Adipocyte (in vitro differentiated cells): ENCODE results near the gene ETFB.
"Not testable (repeated sequence)": the region's sequence is repeated elsewhere in the genome, so short reads cannot be mapped to it uniquely, and the experiment has no call there.

Experiments
- DNase-seq: peaks from one replicate; pipeline ENCODE4 v3.0.0-alpha.2; 2015; ENCODE audit warnings: low read depth
- H3K27me3 ChIP-seq: replicated peaks from 2 replicates; pipeline ENCODE4 v1.7.0; 2013; ENCODE audit warnings: mild to moderate bottlenecking, low read length, moderate library complexity; ENCODE audit not compliant: control insufficient read depth, insufficient read depth
- H3K36me3 ChIP-seq: 2 replicates; pipeline ENCODE4 v1.7.0; 2013; ENCODE audit warnings: low read length, mild to moderate bottlenecking, moderate library complexity; ENCODE audit not compliant: control insufficient read depth, insufficient read depth, severe bottlenecking
- H3K4me1 ChIP-seq: 2 replicates; pipeline ENCODE4 v1.7.0; 2013; ENCODE audit warnings: mild to moderate bottlenecking, low read length, moderate library complexity; ENCODE audit not compliant: control insufficient read depth, insufficient read depth
- H3K4me3 ChIP-seq: 2 replicates; pipeline ENCODE4 v1.7.0; 2013; ENCODE audit warnings: mild to moderate bottlenecking, low read length, moderate library complexity
- H3K9ac ChIP-seq: 2 replicates; pipeline ENCODE4 v1.7.0; 2013; ENCODE audit warnings: mild to moderate bottlenecking, low read length, moderate library complexity
- H3K9me3 ChIP-seq: 2 replicates; pipeline ENCODE4 v1.7.0; 2013; ENCODE audit warnings: mild to moderate bottlenecking, low read length, moderate library complexity; ENCODE audit not compliant: control insufficient read depth

ETFB gene

DNA sequence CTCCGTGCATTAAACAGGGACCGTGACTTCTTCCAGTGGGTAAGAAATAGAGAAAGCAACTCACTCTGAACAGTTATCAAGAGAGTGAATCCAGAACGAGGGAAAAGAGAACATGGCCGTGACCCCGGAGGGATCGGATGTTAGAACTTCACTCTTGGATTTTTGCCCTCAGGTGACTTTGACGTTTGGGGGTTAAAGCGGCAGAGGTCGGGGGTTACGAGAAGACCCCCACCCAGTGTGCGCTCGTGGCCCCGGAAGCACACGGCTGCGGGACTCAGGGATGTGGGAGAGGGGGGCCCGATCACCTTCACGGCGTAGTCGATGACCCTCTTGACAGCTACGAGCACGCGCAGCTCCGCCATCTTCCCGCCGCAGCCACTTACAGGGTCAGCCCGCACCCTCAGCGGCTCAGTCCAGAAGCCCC lies at the start of gene ETFB:
Gene ETFB (minus strand): TSS at position 424 of the 424 bp plus-strand sequence. CDS start 62 bp downstream, at position 362.
- Histone ChIP-seq H3K9ac (peak within 1 kb of the TSS; percentile 100), H3K4me1 (peaks cover 32% of the 10 kb centered on the region), H3K36me3 (no peaks in the 10 kb centered on the region), H3K27me3 (no peaks in the 10 kb centered on the region), H3K9me3 (no peaks in the 10 kb centered on the region), H3K4me3 (peak within 1 kb of the TSS; percentile 100)
- DNase-seq: no peak

- no peaks in the 10 kb centered on the region for H3K9me3 ChIP-seq
- H3K36me3 ChIP-seq: no peaks in the 10 kb centered on the region
- H3K27me3 ChIP-seq: peaks cover 29% of the 10 kb centered on the region
- H3K4me1 ChIP-seq: no peaks in the 10 kb centered on the region
- H3K9ac ChIP-seq: no peak overlapping the region
- DNase-seq: no peak
- no peak overlapping the region for H3K4me3 ChIP-seq
Measured at GRCh38 chr19:51415187-51415586, 49.0 kb upstream of the ETFB start.

DNA sequence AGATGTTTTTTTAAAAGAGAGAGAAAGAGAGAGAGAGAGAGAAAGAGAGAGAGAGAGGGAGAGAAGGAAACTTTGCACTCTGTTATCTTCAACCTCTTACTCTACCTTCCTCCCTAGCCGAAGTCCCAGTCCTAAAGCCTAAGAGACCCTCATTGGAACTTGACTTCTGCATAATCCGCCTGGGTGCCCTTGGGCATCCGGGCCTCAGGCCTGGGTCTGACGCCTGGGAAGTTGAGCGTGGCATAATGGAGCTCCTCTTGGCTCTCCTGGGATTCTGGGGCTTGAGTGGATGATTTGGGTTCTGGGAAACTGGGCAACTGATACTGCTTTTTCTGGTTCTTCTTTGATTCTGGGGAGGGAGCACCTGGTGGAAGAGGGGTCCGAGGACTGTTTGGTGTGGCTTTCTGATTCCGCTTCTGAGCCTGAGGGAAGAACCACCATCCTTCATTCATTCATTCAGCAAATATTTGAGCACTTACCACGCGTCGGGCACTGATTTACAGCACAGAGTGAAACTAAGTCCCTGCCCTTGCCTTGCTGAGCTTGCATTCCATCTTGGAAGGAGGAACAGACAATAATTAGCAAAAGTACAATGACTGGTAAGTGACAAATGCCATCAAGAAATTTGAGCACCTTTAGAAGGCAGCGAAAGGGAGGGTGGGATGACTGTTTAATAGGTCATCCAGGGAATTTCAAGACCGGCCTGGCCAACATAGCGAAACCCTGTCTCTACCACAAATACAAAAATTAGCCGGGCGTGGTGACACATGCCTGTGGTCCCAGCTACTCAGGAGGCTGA lies 45.0 kb upstream of the ETFB start:
- peaks cover 26% of the 10 kb centered on the region for H3K27me3 ChIP-seq
- H3K4me1 ChIP-seq: no peaks in the 10 kb centered on the region
- H3K9me3 ChIP-seq: no peaks in the 10 kb centered on the region

DNA sequence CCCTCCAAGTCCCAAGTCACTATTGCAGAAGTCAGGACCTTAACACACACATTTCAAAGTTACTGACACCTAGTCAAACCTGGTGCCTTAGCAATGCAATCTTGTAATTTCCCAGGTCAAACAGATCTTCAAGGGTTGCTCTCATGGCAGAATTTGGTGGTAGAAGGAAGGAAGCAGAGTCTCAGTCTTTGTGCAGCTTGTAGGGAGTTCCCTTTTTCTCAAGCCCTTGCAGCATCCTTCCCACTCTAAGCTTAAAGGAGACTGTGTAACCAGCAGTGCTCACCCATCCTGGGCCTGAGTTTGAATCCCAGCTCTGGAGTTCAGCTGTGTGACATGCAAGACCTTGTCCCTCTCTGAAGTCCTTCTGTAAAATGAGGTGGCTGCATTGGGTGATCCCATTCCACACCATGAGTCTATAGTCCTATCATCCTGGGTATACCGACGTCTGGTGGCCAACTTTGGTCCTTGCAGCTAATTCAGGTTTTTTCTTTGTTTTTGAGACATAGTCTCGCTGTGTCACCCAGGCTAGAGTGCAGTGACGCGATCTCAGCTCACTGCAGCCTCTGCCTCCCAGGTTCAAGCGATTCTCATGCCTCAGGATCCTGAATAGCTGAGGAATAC lies 41.4 kb upstream of the ETFB start:
- Histone ChIP-seq H3K4me1 (no peaks in the 10 kb centered on the region), H3K27me3 (peaks cover 6% of the 10 kb centered on the region), H3K9me3 (no peaks in the 10 kb centered on the region), H3K9ac (no peak overlapping the region), H3K4me3 (no peak overlapping the region), H3K36me3 (no peaks in the 10 kb centered on the region)
- DNase-seq: peak; percentile 11

More for the DNA sequence above, 45.0 kb upstream of the ETFB start:
- DNase-seq: no peak
- no peaks in the 10 kb centered on the region for H3K36me3 ChIP-seq
- H3K4me3 ChIP-seq: no peak overlapping the region
- H3K9ac ChIP-seq: no peak overlapping the region

GRCh38 chr19:51402117-51402516 lies 35.9 kb upstream of the ETFB start:
- Histone ChIP-seq H3K27me3 (no peaks in the 10 kb centered on the region), H3K9me3 (peaks cover 11% of the 10 kb centered on the region), H3K4me3 (no peak overlapping the region), H3K36me3 (no peaks in the 10 kb centered on the region), H3K9ac (no peak overlapping the region), H3K4me1 (no peaks in the 10 kb centered on the region)
- no peak for DNase-seq

GRCh38 chr19:51399936-51400335 lies 33.7 kb upstream of the ETFB start:
- not testable (repeated sequence) for H3K4me3 ChIP-seq, H3K36me3 ChIP-seq, H3K9ac ChIP-seq, H3K4me1 ChIP-seq, H3K27me3 ChIP-seq
- peaks cover 11% of the 10 kb centered on the region for H3K9me3 ChIP-seq
- DNase-seq: peak; percentile 25

DNA sequence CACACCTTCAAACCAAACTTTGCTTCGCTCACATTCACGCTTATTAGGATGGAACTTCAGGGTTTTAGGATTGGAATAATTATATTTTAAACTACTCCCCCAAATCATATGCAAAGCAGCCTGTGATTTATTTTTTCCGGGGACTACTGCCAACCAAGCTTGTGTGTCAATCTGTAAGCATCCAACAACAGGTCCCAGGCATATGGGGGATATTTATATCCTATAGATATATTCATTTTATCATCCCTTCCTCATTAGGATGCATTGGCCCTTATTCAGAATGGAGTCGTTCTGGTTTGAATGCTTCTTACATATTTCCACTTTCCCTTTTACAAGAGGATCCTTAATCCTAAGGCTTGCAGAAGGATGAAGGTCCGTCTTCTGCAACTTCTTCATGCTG lies 33.0 kb upstream of the ETFB start:
- DNase-seq: no peak
- H3K9ac ChIP-seq: no peak overlapping the region
- peaks cover 11% of the 10 kb centered on the region for H3K9me3 ChIP-seq
- H3K4me3 ChIP-seq: no peak overlapping the region
- peaks cover 4% of the 10 kb centered on the region for H3K4me1 ChIP-seq
- H3K36me3 ChIP-seq: no peaks in the 10 kb centered on the region
- no peaks in the 10 kb centered on the region for H3K27me3 ChIP-seq

- no peak overlapping the region for H3K4me3 ChIP-seq
- no peaks in the 10 kb centered on the region for H3K36me3 ChIP-seq
- H3K27me3 ChIP-seq: no peaks in the 10 kb centered on the region
- DNase-seq: peak; percentile 80
- H3K9ac ChIP-seq: no peak overlapping the region
- H3K4me1 ChIP-seq: peaks cover 8% of the 10 kb centered on the region
- H3K9me3 ChIP-seq: peaks cover 11% of the 10 kb centered on the region
Measured at GRCh38 chr19:51398096-51398704, 32.0 kb upstream of the ETFB start.

- H3K4me3 ChIP-seq, H3K27me3 ChIP-seq, H3K9ac ChIP-seq, H3K36me3 ChIP-seq, H3K4me1 ChIP-seq, H3K9me3 ChIP-seq: not testable (repeated sequence)
- peak; percentile 41 for DNase-seq
Measured at GRCh38 chr19:51397453-51397852, 31.3 kb upstream of the ETFB start.

DNA sequence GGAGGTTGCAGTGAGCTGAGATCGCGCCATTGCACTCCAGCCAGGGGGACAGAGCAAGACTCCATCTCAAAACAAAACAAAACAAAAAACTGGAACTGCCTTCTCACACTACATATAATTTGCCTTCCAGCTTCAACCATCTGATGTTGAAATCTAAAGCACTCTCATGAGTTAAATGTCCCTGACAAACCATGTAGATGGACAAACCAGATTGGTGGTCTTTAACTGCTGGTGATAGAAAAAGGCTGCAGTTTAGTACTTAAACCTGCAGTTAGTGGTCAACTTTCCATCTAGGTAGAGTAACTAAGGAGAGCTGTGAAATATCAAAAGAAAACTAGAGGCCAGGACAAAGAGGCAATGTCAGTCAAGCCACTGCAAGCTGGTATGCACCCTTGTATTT lies 30.0 kb upstream of the ETFB start:
- Histone ChIP-seq H3K9ac (no peak overlapping the region), H3K4me1 (peaks cover 8% of the 10 kb centered on the region)
- no peak for DNase-seq

GRCh38 chr19:51394050-51394836 lies 28.1 kb upstream of the ETFB start:
- DNase-seq: peak; percentile 99
- peaks cover 8% of the 10 kb centered on the region for H3K4me1 ChIP-seq
- H3K9me3 ChIP-seq: no peaks in the 10 kb centered on the region
- H3K4me3 ChIP-seq: peak overlapping the region; percentile 85
- H3K36me3 ChIP-seq: no peaks in the 10 kb centered on the region
- peak overlapping the region; percentile 89 for H3K9ac ChIP-seq
- peaks cover 5% of the 10 kb centered on the region for H3K27me3 ChIP-seq

More for the DNA sequence above, 30.0 kb upstream of the ETFB start:
- Histone ChIP-seq H3K27me3 (peaks cover under 1% of the 10 kb centered on the region), H3K9me3 (no peaks in the 10 kb centered on the region), H3K4me3 (no peak overlapping the region), H3K36me3 (no peaks in the 10 kb centered on the region)
